KG1 (cell line): ENCODE results near the gene SUGCT.

ENCODE experiments used
- DNase-seq: peaks from one replicate; lab custom pipeline; 2025; lab: John Stamatoyannopoulos, UW

SUGCT gene

DNA sequence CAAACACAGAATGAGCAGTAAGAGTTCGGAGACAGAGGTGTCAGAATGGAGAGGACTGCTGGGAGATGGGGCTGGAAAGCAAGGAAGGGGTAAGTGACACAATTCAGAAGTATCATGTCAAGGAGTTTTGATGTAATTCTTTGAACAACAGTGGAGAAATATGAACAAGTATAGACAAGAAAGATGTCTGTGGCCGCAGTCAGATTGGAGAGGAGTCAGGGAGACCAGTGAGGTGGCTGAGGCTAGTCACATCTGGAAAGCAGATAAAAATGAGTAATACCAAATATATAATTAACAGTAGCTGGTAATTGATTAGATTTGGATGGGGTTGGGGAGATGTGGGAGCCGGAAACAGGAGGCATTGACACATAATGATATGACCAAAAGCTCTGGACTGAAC is 540.9 kb downstream of the SUGCT start:
- DNase-seq, result no peak

DNA sequence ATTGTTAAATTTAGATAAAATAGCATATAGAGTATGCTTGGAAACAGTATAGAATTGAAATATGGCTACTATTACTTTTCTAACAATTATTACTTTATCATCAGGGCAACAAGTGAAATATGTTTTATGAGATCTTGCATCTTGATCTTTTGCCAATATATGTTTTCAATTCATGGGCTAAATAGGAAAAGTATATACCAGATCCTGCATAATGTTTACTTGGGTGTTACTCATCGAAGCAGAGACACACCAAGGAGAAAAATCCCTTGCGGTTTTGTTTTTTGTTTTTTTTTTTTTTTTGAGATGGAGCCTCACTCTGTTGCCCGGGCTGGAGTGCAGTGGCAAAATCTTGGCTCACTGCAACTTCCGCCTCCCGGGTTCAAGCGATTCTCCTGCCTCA is 541.4 kb downstream of the SUGCT start:
- no peak for DNase-seq

DNA sequence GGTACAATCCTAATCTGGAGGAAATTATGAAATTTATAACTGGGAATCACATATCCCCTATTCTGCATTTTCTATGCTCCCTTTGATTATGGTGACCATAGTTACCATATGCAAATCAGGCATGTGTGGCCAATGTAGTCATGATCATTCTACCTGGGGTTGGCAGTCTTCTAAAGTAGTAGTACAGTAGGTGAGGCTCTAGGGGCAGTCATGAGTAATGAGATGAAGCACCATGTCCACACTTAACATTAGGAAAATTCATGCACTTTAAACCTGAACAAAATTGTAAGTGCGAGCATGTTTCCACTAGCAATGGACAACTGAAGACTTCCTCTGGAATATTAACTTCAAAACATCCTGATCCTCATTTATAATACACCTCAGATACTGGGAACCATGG is 545.9 kb downstream of the SUGCT start:
- no peak for DNase-seq

DNA sequence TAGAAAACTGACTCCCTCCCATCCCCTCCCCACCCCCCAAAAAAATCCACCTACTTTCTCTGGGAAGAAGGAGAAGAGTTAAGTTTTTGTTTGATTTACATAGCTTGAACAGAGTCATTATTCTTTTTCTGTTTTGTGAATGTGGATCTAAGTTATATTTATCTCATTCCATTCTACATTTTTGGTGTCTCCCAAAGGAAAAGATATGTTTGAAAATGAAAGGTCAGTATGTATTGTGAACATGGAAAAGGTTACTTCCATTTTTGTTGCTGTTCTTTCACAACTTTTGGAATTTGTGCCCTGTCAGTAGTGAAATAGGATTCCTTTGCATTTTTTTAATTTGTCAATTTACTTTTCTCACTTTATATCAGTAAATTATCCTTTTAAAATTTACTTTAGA is 547.9 kb downstream of the SUGCT start:
- DNase-seq, result no peak

DNA sequence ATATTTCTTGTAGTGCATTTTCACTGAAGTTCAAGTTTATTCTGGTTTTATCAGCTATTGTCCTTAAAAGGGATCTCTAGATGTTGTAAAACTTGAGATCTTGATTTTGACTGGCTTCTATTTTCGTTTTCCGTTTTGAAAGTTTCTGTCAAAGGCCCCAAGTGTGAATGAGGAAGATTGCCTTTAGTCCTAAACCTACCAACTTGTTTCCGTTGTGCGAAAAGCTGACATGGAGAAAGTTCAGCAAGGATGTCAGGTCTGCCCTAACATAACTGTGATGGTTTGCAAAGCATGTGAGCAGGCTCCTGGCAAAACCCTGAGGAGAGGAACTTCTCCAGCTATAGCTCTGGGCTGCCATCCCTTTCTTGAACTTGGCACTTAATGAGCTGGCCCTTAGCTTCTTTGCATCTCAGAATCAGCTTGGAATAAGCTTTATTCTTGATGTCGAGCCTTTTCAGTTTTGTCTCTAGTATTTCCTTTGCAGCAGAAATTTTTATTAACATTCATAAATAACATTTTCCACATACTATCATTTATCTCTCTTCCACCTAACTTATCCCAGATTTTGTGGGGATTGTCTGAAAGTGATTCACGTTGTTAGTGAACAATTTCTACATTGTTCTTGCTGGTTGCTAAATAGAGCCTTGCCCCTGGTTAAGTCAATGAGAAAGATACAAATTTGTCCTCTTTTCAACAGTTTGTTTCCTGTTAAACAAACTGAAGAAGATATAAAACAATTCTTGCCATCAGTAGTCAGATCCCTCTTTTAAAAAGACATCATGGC is 559.4 kb downstream of the SUGCT start:
- no peak for DNase-seq

DNA sequence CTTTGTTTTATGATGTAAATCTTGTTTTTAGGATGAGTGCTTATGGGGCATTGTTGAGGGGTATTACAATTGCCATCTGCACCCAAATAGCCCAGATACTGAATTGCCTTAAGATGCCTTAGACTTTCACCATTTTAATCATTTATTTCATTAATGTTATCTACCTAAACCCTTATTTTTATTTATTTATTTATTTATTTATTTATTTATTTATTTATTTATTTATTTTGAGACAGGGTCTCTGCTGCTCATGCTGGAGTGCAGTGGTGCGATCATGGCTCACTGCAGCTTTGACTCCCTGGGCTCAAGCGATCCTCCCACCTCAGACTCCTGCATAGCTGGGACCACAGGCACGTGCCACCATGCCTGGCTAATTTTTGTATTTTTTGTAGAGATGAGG is 560.2 kb downstream of the SUGCT start:
- DNase-seq, result no peak

DNA sequence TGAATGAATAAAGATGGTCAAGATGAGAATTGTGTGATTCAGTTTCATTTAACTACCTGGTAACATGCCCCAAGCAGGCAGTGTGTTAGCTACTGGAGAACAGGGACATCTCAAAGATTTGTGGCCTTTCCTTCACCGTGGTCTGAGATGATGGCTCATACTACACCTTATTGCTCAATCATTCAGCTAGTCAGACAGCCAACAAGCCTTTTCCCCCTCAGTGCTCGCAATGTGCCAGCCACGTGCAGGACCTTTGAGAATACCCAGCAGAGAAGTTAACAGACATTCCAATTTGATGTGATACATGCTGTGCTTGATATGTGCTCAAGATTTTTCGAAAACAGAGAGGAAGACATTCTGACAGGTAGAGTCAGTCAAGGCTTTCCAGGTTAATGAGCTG is 562.8 kb downstream of the SUGCT start:
- no peak for DNase-seq

DNA sequence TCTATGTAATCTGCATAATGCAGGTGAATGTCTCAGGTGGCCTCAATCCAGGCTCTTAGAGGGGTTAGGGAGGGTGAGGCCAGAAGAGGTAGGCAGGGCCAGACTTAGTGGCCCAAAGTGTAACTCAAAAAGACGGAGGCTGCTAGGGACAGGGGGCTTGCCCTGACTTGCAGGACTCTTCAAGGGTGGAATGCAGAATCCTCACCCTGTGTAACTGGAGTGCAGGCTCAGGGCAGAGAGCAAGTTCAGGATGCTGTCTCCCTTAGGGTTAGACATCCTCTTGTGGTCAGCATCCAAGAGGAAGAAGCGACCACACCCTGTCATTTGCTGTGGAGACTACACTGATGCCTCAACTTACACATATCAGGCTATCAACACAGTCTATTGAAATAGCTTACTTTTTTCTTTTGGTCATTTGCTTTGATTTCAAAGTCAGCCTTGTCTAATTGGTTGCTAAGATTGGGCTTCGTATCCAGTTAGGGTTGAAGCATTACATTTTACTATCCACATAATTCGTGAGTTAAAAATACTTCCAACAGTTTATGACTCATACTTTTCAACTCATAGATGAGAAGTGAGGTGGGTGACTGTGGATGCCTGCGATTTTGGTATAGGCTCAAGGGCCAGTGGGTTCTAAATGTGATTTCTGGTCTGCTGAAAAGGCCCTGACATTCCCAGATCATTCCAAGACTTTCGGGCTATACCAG is 563.6 kb downstream of the SUGCT start:
- no peak for DNase-seq

DNA sequence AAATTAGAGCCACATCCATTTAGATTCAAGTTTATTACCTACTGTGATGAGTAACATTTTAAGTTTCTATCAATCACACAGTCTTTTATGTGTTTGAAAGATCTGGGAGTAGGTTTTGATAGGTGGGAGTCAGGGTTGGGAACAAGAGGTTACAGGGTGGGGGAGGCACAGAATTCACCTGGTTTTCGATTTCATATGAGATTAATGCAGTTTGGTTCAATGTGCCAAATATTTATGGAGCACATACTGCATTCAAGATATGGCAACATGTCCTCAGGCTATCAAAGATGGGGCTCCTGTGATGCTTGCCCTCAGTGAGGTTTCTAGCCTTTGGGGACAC is 564.1 kb downstream of the SUGCT start:
- DNase-seq, result no peak

DNA sequence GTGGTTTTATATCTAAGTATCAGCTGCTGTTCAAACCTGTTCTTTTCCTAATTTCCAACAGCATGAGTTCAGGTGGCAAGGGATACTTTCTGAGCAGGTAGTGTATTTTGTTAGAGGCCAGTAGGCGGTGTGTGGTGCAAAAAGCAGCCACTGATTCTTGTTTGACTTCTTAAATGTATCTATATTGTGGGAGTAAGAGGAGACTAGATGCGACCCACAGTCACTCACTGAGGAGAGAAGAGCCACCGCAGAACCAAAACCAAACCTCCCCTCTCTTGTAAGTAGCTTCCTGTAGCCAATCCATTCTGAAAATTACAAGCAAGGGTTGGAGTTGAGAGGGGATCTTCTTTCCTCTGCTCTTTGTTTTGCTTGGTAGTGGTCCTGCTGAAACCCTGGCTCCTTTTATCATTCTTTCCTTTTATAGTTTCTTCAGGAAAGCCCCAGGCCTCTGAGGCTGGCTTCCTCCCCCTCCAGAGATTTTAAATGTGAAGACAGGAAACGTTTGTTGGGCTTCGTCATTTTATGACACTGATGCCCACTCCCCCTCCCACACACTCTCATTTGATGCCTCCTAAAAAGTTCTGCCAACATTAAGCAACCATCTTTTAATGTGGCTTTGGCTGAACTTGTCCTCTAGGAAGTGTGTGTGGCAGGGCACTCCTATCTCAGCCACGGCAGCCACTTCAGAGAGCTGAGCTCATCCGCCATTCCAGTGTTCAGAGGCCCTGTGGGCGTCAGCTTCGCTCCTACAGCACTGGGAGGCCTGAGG is 566.0 kb downstream of the SUGCT start:
- DNase-seq, result no peak

DNA sequence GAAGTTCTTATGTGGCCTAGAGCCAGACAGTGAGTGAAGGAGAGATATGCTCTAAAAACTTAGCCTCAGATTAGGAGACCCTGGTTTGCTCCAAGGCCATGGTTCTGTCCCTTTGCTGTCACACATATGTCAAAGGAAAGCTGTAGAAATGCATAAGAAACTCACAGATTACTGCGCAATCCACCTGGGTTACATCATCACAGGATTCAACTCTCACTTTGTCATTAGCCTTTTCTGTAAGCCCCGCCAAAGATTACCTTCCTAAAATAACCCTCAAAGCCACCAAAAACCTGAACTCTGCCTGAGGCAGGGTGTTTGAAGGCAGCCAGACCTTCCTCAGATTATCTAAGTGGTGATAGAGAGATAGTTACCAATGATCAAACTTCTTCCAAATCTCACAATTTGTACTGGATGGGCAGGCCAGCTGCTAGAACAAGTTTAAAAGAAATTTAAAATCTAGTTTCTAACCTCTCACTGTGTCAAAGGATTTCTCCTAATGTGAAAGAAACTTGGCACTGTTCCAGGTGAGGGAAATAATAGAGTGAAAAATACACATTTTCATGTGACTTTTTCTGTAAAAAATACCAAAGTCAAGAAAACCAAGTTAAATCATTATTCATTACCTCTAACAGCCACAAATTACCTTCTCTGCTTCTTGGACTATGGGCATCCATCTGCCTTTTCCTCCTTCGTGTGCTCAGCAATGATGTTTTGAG is 567.2 kb downstream of the SUGCT start:
- no peak for DNase-seq

DNA sequence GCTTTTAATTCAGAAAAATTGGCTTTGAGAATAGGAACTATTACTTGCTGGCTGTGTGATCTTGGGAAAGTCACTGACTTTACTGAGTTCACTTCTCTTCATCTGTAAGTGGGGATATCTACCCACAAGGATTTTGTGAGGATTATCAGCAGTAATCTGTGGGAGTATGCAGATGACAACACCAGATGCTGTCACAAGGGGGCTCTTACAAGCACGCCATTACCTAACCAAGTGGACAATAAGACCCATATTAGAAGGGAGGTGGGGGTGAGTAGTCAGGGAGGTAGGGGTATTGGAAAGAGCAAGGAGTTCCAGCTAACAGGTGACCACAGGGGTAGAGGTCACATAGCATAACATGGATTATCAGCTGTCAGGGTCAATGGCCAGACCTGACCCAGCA is 569.4 kb downstream of the SUGCT start:
- no peak for DNase-seq

DNA sequence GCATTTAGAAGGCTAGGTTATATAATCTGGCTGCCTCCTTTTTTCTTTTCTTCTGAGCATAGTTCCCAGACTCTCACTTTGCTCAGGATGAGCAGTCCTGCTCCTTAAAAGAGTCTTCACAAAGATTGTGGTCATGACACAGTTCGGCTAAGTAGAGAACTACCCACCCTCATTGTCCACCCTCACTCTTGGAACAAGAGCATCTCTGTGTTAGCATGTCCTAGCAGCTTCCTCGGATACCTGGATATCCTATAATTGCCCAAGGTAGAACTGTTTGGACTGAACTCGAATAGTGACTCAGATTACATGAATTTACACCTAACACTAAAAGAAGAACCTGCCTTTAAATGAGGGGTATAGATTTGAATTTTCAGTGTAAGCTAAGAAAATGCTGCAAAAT is 572.0 kb downstream of the SUGCT start:
- no peak for DNase-seq

DNA sequence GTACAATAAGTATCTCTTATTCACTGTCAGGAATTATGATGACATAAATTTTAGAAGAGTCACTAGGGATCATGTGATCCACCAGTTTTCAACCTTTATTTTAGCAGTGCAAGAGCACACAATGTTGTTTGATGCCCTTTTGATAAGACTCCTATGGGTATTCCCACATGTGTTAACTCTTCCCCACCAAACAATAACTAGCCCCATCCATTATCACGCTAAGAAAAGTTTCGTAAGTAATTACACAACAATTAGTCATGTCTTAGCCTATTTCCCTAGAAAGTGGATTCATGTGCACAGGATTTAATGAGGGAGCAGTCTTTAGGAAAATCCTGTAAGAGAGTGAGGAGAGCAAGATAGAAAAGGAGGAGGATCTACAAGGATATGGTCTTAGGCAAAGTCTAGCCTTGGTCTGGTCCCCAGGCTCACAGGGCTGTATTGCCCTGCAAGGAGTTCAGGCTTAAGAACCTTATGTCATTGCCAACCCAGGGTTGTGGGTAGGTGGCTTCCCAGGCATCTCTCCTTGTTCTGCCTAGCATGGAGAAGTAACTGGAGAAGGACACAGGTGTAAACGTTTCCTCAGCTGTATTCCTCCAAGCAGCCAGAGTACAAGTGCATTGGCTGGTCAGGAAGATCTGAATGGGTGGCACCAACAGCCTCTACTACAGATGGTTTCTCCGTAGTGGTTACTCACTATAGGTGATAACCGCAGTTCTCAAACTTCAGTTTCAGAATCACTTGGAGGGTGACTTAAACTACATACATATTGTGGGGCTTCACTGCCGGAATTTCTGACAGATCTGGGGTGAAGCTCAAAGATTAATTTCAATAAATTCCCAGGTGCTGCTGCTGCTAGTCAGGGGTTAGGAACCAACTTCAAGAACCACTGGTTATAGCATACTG is 574.5 kb downstream of the SUGCT start:
- DNase-seq, result no peak

DNA sequence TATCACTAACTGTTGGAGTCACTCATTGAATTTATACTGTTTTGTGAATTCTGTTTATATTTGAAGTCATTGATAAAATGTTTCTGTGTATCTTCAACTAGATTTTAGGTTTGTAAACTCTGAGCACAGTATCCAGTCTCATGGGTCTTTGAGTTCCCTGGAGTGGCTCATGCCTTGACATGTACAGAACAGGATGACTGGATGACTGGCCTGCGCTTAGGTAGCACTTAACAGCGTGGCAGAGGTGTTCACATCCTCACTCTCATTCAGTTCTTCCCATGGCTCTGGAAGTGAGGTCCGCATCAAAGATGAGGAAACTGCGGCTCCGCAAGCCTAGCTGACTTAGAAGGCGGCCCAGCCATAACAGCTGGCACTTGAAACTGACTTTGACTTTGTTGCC is 576.9 kb downstream of the SUGCT start:
- no peak for DNase-seq

DNA sequence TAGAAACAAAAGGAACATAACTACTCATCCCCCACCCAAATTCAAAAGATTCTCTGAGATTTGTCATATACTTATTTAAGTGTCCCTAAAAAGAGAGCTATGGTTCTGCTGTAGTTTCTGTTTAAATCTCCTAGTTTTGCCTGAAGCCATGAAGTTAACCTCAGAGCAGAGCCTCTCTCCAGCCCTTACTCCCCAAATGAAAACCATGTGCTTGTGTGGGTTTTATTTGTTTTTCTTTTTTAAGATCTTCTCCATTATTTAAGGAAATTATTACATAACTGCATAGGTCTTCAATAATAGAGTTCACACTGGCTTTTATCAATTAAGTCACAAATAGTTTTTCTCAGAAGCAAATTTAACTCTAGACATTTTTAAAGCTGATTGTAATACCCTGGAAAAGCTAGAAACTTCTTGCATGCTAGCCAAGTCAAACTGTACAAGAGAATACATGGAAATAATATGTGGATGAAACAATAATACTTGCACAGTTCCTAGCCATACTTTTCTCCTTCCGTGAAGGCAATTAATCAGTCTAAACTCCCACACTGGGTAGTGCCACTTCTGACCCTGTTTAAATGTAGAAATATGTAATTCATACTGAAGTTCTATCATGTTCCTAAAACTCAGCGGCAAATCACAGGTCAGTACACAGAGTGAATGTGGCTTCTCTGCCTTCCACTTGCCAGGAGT is 579.7 kb downstream of the SUGCT start:
- no peak for DNase-seq

DNA sequence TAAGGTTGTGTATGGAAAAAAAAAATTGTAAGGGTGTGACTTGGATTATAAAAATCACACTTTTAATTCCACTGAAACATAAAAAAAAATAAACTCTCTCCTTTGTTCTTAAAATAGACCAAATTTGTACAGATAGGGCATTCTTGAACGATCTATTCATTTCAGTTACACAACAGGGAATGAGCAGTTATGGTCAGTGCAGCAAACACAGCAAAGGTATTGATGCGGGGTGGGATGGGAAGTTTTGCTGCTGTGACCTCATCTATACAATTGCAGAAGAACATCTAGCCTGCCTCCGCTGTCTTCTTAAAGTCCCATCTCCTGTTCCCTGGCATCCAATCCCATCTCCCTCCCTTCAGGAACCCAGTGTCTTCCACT is 580.2 kb downstream of the SUGCT start:
- DNase-seq, result no peak

DNA sequence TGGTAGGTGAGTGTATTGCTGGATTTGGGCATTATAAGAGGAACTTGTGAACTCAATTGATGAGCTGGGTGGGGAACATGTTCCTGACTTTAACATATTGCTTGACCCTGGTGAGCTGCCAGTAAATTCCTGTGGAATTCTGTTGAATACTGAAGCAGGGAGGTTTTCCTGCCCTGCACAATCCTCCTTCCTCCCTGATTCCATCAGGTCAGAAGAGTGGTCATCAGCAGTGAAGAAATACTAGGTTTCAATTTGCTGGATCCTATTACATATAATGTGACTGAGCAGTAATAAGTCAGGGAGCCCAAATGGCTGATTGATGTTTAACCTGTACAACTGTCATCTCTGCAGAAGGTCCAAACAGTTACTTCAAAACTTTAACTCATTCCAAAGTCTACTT is 581.2 kb downstream of the SUGCT start:
- DNase-seq, result no peak

DNA sequence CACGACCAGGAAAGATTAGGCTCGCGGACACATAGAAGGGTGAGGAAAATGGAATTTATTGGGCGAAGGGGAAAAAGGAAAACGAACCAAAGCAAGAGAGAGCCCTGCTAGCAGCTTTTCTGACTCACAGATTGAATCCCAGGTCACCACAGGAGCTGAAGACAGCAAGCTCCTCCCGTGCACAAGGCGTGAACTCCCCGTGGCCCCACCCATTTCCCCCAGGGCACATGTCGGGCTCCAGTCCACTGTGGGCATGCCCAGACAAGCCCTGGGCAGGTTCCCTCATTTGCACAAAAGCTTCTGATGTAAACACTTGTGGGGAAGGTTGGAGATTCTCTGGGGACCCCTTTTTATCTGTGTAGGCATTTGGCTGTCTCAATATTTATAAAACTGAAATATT is 582.4 kb downstream of the SUGCT start:
- DNase-seq, result no peak

DNA sequence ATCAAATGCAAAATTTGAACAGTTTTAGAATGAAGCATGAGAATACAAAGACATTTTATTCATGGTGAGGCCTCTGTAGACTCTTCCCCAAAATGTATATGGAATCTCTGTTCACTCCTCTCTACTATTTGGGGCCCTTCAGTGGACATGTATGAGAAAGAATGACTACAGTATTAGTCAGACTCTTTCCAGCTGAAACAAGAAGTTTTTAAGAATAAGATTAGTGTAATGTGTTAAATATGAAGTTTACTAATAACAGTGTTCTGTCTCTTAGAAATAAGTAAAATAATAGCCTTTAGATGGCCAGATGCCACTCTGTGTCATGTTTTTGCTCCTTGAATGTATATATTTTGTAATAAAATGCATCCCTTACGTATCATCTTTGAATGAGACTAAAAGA is 585.6 kb downstream of the SUGCT start:
- no peak for DNase-seq
